K562 (cell line): Measurements from ENCODE around the gene SLC4A1. TPM values are rescaled to one million over a fixed set of nuclear protein-coding genes. Genes with fewer than 3 reads are reported as not detected.

Source experiments
- ATAC-seq: fragments of 200-7000 bp; cut with Tn5 transposase; 3 replicates; pipeline ENCODE4 v1.9.1; 2020; ENCODE audit warnings: moderate library complexity
- BruUV-seq: library from RNA; stranded (reverse); fragments of 400-500 nt; replicated peaks from 2 replicates; lab custom pipeline; 2021; lab: Mats Ljungman, UMichigan
- CTCF ChIA-PET: fragments of 300-600 bp; formaldehyde crosslinking; extraction: SDS; loops from one replicate; lab custom pipeline; 2021; ENCODE audit warnings: low intra/inter-chr PET ratio; lab: Yijun Ruan, JAX
- POLR2A ChIA-PET: fragments of 300-600, 350-650 bp; sonication (Branson Sonifier 250); formaldehyde crosslinking; extraction: SDS; loops from one replicate; lab custom pipeline; 2021; ENCODE audit warnings: antibody characterized with exemption, inconsistent platforms; lab: Yijun Ruan, JAX
- DNase-seq, 4 experiments: peaks; one replicate each; pipeline versions ENCODE4 v3.0.0 to v3.0.0-alpha.2; 2011 to 2018; ENCODE audit warnings: low spot score in 3 of 4, mixed read lengths in 3 of 4; ENCODE audit errors: extremely low read depth in 1 of 4
- FAIRE-seq: peaks from 2 replicates; lab custom pipeline; 2011; peaks lifted over from hg19 to GRCh38; lab: Jason Lieb, UNC
- H2AFZ ChIP-seq: 2 replicates; pipeline ENCODE4 v1.6.0; 2011; ENCODE audit warnings: low read depth, low read length, control low read depth, inconsistent platforms
- H3K27ac ChIP-seq: fragments of 200-600 bp; 3 replicates; pipeline ENCODE4 v1.8.0; 2011; ENCODE audit warnings: low read depth, mild to moderate bottlenecking, control low read depth, inconsistent platforms, low read length, moderate library complexity, mixed read lengths; ENCODE audit errors: extremely low read depth
- H3K27me3 ChIP-seq, 2 experiments: fragments of 300-600 bp in 1 of 2; 2 replicates in 1 of 2; 3 replicates in 1 of 2; pipeline versions ENCODE4 v1.6.0 to v1.8.0; 2011; ENCODE audit warnings: inconsistent platforms in 2 of 2, low read length in 2 of 2, mild to moderate bottlenecking in 1 of 2, mixed read lengths in 1 of 2, moderate library complexity in 1 of 2; ENCODE audit not compliant: control insufficient read depth in 2 of 2, insufficient read depth in 2 of 2
- H3K36me3 ChIP-seq: fragments of 300-600 bp; 3 replicates; pipeline ENCODE4 v1.8.0; 2011; ENCODE audit warnings: mild to moderate bottlenecking, low read length, inconsistent platforms; ENCODE audit not compliant: control insufficient read depth, insufficient read depth
- H3K4me1 ChIP-seq, 2 experiments: fragments of 200-600 bp in 1 of 2; replicated peaks in 1 of 2; 2 replicates in 1 of 2; 3 replicates in 1 of 2; pipeline versions ENCODE4 v1.5.1 to v1.8.0; 2011; ENCODE audit warnings: inconsistent platforms in 2 of 2, low read length in 2 of 2, mild to moderate bottlenecking in 1 of 2, mixed read lengths in 1 of 2, moderate library complexity in 1 of 2; ENCODE audit not compliant: control insufficient read depth in 2 of 2, insufficient read depth in 2 of 2
- H3K4me2 ChIP-seq: 2 replicates; pipeline ENCODE4 v1.6.1; 2011; ENCODE audit warnings: low read length, control low read depth, inconsistent platforms, mixed read lengths; ENCODE audit not compliant: insufficient read depth
- H3K4me3 ChIP-seq: fragments of 200-600 bp; sonication (generic), shearing (Covaris generic); 2 replicates; pipeline ENCODE4 v1.5.1; 2016; ENCODE audit warnings: control low read depth, inconsistent platforms
- H3K79me2 ChIP-seq: fragments of 200-600 bp; 3 replicates; pipeline ENCODE4 v1.8.0; 2011; ENCODE audit warnings: low read length, inconsistent platforms; ENCODE audit not compliant: control insufficient read depth, insufficient read depth
- H3K9ac ChIP-seq, 2 experiments: 2 replicates each; pipeline versions ENCODE4 v1.6.0 to v1.6.1; 2011; ENCODE audit warnings: low read depth in 2 of 2, low read length in 2 of 2, control low read depth in 1 of 2, inconsistent platforms in 1 of 2, mild to moderate bottlenecking in 1 of 2, mixed read lengths in 1 of 2; ENCODE audit not compliant: insufficient read depth in 1 of 2
- H3K9me1 ChIP-seq: one replicate; pipeline ENCODE4 v1.6.0; 2011; ENCODE audit warnings: inconsistent platforms, mild to moderate bottlenecking, low read length, moderate library complexity; ENCODE audit not compliant: control insufficient read depth, insufficient read depth
- H3K9me3 ChIP-seq: replicated peaks from 2 replicates; pipeline ENCODE4 v1.5.1; 2011; ENCODE audit warnings: low read depth, low read length, inconsistent platforms; ENCODE audit not compliant: control insufficient read depth, insufficient read depth
- H4K20me1 ChIP-seq: replicated peaks from 2 replicates; pipeline ENCODE4 v1.6.1; 2011; ENCODE audit warnings: low read length, inconsistent platforms, mixed read lengths; ENCODE audit not compliant: control insufficient read depth, insufficient read depth
- DNMT1 ChIP-seq: fragments of 450-650 bp; IDR thresholded peaks from 2 replicates; pipeline ENCODE4 v1.6.1; 2016; ENCODE audit warnings: antibody characterized with exemption, mild to moderate bottlenecking
- FOSL1 ChIP-seq: fragments of 200-800 bp; sonication (Bioruptor generic); conservative IDR thresholded peaks from 2 replicates; pipeline ENCODE4 v1.6.1; 2016; ENCODE audit warnings: missing genetic modification characterization, missing compliant biosample characterization
- HINFP ChIP-seq: fragments of 450-650 bp; conservative IDR thresholded peaks from 2 replicates; pipeline ENCODE4 v1.6.1; 2016; ENCODE audit warnings: missing genetic modification characterization, low read depth, mild to moderate bottlenecking, control low read depth, missing compliant biosample characterization
- HNRNPH1 ChIP-seq: fragments of 200-400 bp; formaldehyde crosslinking; optimal IDR thresholded peaks from 2 replicates; pipeline ENCODE3; 2017; ENCODE audit warnings: low read depth, mild to moderate bottlenecking, low read length, moderate library complexity
- MBD2 ChIP-seq: sonication (generic); IDR thresholded peaks from 2 replicates; pipeline ENCODE4 v1.6.1; 2016; ENCODE audit warnings: low read depth, borderline replicate concordance
- MTF1 ChIP-seq: fragments of 250-450 bp; sonication (Bioruptor Pico); IDR thresholded peaks from 2 replicates; pipeline ENCODE4 v1.9.0; 2021; ENCODE audit warnings: moderate library complexity, mild to moderate bottlenecking, inconsistent platforms, borderline replicate concordance
- NFXL1 ChIP-seq: fragments of 450-650 bp; formaldehyde crosslinking; IDR thresholded peaks from 2 replicates; pipeline ENCODE4 v1.4.0; 2021; ENCODE audit warnings: mild to moderate bottlenecking
- PYGO2 ChIP-seq: fragments of 450-650 bp; IDR thresholded peaks from 2 replicates; pipeline ENCODE4 v1.6.1; 2016; ENCODE audit warnings: mild to moderate bottlenecking, missing genetic modification characterization, moderate library complexity, missing compliant biosample characterization
- SMARCA5 ChIP-seq: fragments of 450-650 bp; IDR thresholded peaks from 2 replicates; pipeline ENCODE4 v1.6.1; 2016
- SNIP1 ChIP-seq: fragments of 450-650 bp; IDR thresholded peaks from 2 replicates; pipeline ENCODE4 v1.7.1; 2017; ENCODE audit warnings: low read depth, mild to moderate bottlenecking
- SREBF1 ChIP-seq: fragments of 150-350 bp; IDR thresholded peaks from 2 replicates; pipeline ENCODE4 v1.6.1; 2014; ENCODE audit warnings: antibody characterized with exemption, low read depth, low read length, borderline replicate concordance
- STAT5B ChIP-seq: fragments of 250-450 bp; sonication (Bioruptor Pico); IDR thresholded peaks from 2 replicates; pipeline ENCODE4 v1.8.0; 2021; ENCODE audit warnings: mild to moderate bottlenecking, inconsistent platforms
- TAF7 ChIP-seq: fragments of 450-650 bp; IDR thresholded peaks from 2 replicates; pipeline ENCODE4 v1.6.1; 2016; ENCODE audit warnings: missing genetic modification characterization, missing compliant biosample characterization
- THRAP3 ChIP-seq: fragments of 450-650 bp; IDR thresholded peaks from 2 replicates; pipeline ENCODE4 v1.6.1; 2016; ENCODE audit warnings: mild to moderate bottlenecking, inconsistent platforms, borderline replicate concordance
- YBX1 ChIP-seq: fragments of 450-650 bp; IDR thresholded peaks from 2 replicates; pipeline ENCODE4 v1.7.1; 2016; ENCODE audit warnings: mild to moderate bottlenecking
- ZNF282 ChIP-seq: sonication (generic); formaldehyde crosslinking; IDR thresholded peaks from 2 replicates; pipeline ENCODE4 v1.8.1; 2023; ENCODE audit warnings: missing genetic modification reagents
- ZNF655 ChIP-seq: fragments of 250-450 bp; sonication (Bioruptor Pico); IDR thresholded peaks from 2 replicates; pipeline ENCODE4 v1.5.0; 2021
- ZNF695 ChIP-seq: fragments of 450-650 bp; formaldehyde crosslinking; IDR thresholded peaks from 2 replicates; pipeline ENCODE4 v1.4.0; 2020; ENCODE audit warnings: mild to moderate bottlenecking, moderate library complexity
- in situ Hi-C: fragments of 300-500 bp; cut with MboI; formaldehyde crosslinking; loops from 4 replicates; pipeline ENCODE4 v1.15.0; 2018; ENCODE audit warnings: inconsistent platforms, mixed read lengths
- intact Hi-C: fragments of 100-400 bp; cut with micrococcal nuclease; formaldehyde crosslinking; loops from 2 replicates; pipeline ENCODE4 v1.14.2; 2022
- polyA plus RNA-seq, 8 experiments: library from polyadenylated mRNA; depleted of rRNA in 4 of 8; stranded (reverse) in 5 of 8; unstranded in 3 of 8; fragments of >200 nt; fragmentation: Nextera tagmentation in 2 of 8; fragmentation: Illumina TruSeq in 1 of 8; extraction: Ambion mirVana in 2 of 8; extraction: Trizol in 1 of 8; gene quantifications; 2 replicates each; pipeline versions ENCODE4 v1.2.1 to v1.2.3, GENCODE V29; 2011 to 2014; ENCODE audit warnings: inconsistent platforms in 1 of 8, missing spikeins in 1 of 8
- total RNA-seq, 7 experiments: library from RNA; depleted of rRNA in 6 of 7; stranded (reverse); fragments of >200 nt in 6 of 7; fragmentation: Illumina TruSeq in 2 of 7; extraction: Trizol in 2 of 7; gene quantifications; 2 replicates each; pipeline versions ENCODE4 v1.2.1 to v1.2.3, GENCODE V29; 2011 to 2021; ENCODE audit warnings: low replicate concordance in 1 of 7
- TF ChIP-seq, protein P1 (sequence below): fragments of 200-800 bp; sonication (Bioruptor generic); IDR thresholded peaks from 2 replicates; pipeline ENCODE4 v1.6.1; 2017; ENCODE audit warnings: missing genetic modification characterization, missing compliant biosample characterization

Gene SLC4A1
- total and polyA plus RNA-seq, 9 of the 15 experiments (the other 6 are each of a cell fraction or from before 2014, with no cell fraction given), result 0.14 to 1.00 (median 0.53) TPM

DNA sequence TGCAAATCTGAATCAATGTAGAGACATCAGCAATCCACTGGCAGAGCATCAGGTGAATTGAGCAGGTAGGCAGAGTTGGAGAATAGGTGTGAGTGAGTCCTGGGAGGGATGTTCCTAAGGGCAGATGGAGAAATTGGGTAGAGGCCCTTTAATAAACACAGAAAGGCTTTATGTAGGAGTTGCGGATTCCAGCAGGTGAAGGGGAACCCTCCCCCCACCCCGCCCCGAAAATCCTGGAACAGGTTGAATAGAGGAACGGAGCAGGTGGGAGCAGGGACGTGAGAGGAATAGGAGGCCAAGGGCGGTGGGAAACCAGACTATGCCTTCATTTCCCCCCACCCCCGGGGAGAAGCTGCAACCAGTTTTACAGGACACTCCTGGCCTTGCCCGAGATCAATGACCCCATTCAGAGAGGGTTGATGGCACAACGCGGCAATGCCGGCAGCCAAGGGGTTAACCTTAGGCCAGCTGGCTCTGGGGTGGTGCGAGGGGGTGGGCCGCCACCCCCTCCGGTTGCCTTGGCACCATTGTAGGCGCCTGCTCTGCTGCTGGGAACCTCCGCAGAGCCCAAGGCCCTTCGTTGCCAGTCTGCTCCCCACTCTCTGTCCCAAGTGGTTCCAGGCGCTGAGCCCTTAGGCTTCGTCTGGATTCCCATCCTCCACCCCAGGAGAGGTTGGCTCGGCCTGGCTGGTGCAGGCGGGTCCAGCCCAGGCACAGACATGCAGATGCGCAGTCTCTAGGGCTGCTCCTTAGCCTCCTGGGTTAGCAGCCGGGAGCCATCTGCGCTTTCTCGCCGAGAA, 39.7 kb upstream of the SLC4A1 start (continued):
- TF ChIP-seq PYGO2 (tag) (no peak), ZNF695 (CRISPR knock-in tag) (no peak), SNIP1 (no peak)

DNA sequence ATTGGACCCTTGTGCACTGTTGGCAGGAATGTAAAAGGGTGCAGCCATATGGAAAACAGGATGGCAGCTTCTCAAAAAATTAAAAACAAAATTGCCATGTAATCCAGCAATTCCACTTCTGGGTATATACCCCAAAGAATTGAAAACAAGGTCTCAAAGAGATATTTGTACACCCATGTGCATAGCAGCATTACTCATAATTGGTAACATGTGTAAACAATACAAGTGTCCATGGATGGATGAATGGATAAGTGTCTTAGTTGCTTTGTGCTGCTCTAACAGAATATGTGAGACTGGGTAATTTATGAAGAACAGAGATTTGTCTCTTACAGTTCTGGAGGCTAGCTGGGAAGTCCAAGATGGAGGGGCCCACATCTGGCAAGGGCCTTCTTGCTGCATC, 36.7 kb upstream of the SLC4A1 start:
- Histone ChIP-seq H3K27me3 (peaks cover 9 to 25% of the 10 kb centered on the region in 2 experiments; a peak in 3 of 5 replicates), H4K20me1 (no peaks in the 10 kb centered on the region), H3K4me3 (no peak overlapping the region), H3K36me3 (no peaks in the 10 kb centered on the region), H3K9me1 (no peaks in the 10 kb centered on the region), H3K79me2 (no peaks in the 10 kb centered on the region), H3K9ac (no peak overlapping the region), H3K4me2 (no peak overlapping the region), H3K4me1 (peaks cover 0 to 19% of the 10 kb centered on the region in 2 experiments; a peak in 4 of 5 replicates), H3K9me3 (no peaks in the 10 kb centered on the region), H3K27ac (no peak overlapping the region), H2AFZ (no peak overlapping the region)
- in situ Hi-C loops, result no loop called here
- ATAC-seq (no peak), FAIRE-seq (no peak), DNase-seq (no peak)
- CTCF ChIA-PET, result no interaction called here
- BruUV-seq, result no TSS peak
- intact Hi-C loops, result no loop called here
- POLR2A ChIA-PET, result interaction anchor here (1.2 to 1.4 kb wide), 2 partner anchors 13 to 16 kb away, joined by 3 read pairs; no protein-coding TSS in a partner anchor
- TF ChIP-seq ZNF282 (CRISPR knock-in tag) (no peak), HNRNPH1 (no peak), NFXL1 (CRISPR knock-in tag) (no peak), YBX1 (no peak), THRAP3 (no peak), HINFP (no peak), DNMT1 (no peak), MTF1 (CRISPR knock-in tag) (no peak), TAF7 (tag) (no peak), SMARCA5 (no peak), ZNF655 (CRISPR knock-in tag) (no peak), MBD2 (no peak), FOSL1 (tag) (no peak), SREBF1 (no peak), STAT5B (CRISPR knock-in tag) (no peak)
- TF ChIP-seq, protein P1, sequence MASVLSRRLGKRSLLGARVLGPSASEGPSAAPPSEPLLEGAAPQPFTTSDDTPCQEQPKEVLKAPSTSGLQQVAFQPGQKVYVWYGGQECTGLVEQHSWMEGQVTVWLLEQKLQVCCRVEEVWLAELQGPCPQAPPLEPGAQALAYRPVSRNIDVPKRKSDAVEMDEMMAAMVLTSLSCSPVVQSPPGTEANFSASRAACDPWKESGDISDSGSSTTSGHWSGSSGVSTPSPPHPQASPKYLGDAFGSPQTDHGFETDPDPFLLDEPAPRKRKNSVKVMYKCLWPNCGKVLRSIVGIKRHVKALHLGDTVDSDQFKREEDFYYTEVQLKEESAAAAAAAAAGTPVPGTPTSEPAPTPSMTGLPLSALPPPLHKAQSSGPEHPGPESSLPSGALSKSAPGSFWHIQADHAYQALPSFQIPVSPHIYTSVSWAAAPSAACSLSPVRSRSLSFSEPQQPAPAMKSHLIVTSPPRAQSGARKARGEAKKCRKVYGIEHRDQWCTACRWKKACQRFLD (CRISPR knock-in tag), result no peak
